Subcutaneous abdominal adipose tissue (tissue), 5 donors: ENCODE measurements around the gene HNRNPK.
A peak's percentile ranks its signal among the peaks of the same experiment; 100 is the strongest.

Experiments
- H3K27ac ChIP-seq: one replicate; pipeline ENCODE4 v1.7.0; 2013; ENCODE audit warnings: low read depth, mild to moderate bottlenecking, inconsistent platforms, low read length, moderate library complexity
- H3K27me3 ChIP-seq, 5 donors: one replicate each; pipeline ENCODE4 v1.7.0; 2013; ENCODE audit warnings: low read length in 5 of 5, inconsistent platforms in 1 of 5; ENCODE audit not compliant: control insufficient read depth in 5 of 5, insufficient read depth in 4 of 5
- H3K36me3 ChIP-seq, 5 donors: one replicate each; pipeline ENCODE4 v1.7.0; 2013; ENCODE audit warnings: low read length in 5 of 5; ENCODE audit not compliant: control insufficient read depth in 5 of 5, insufficient read depth in 5 of 5
- H3K4me1 ChIP-seq, 5 donors: one replicate each; pipeline ENCODE4 v1.7.0; 2013; ENCODE audit warnings: low read length in 5 of 5, mild to moderate bottlenecking in 3 of 5, moderate library complexity in 1 of 5; ENCODE audit not compliant: control insufficient read depth in 5 of 5, insufficient read depth in 5 of 5
- H3K4me3 ChIP-seq, 5 donors: one replicate each; pipeline ENCODE4 v1.7.0; 2013; ENCODE audit warnings: low read length in 5 of 5, low read depth in 1 of 5
- H3K9ac ChIP-seq, 5 donors: one replicate each; pipeline ENCODE4 v1.7.0; 2013; ENCODE audit warnings: low read length in 5 of 5, mild to moderate bottlenecking in 4 of 5, moderate library complexity in 3 of 5
- H3K9me3 ChIP-seq, 5 donors: one replicate each; pipeline ENCODE4 v1.7.0; 2013; ENCODE audit warnings: low read length in 5 of 5; ENCODE audit not compliant: control insufficient read depth in 5 of 5
- donor health status: healthy.
- donor health status: healthy.
- donor health status: healthy.
- donor health status: healthy.
- donor health status: healthy.

The HNRNPK gene

GRCh38 chr9:83920469-83920926 lies 59.5 kb downstream of the HNRNPK start:
- Histone ChIP-seq H3K9ac (peak overlapping the region; percentile 2 to 85 (median 77)), H3K27me3 (no peaks in the 10 kb centered on the region), H3K27ac (peak overlapping the region; percentile 37)

GRCh38 chr9:83919111-83919510 lies 60.9 kb downstream of the HNRNPK start:
- no peaks in the 10 kb centered on the region for H3K27me3 ChIP-seq
- peaks cover 0 to 14% (median 11%) of the 10 kb centered on the region in 5 donors for H3K4me1 ChIP-seq

More at GRCh38 chr9:83920469-83920926, 59.5 kb downstream of the HNRNPK start:
- H3K9me3 ChIP-seq: no peaks in the 10 kb centered on the region
- no peaks in the 10 kb centered on the region for H3K36me3 ChIP-seq
- peaks cover 0 to 14% (median 11%) of the 10 kb centered on the region in 5 donors for H3K4me1 ChIP-seq
- H3K4me3 ChIP-seq: peak overlapping the region; percentile 69 to 82 (median 73)

More at GRCh38 chr9:83919111-83919510, 60.9 kb downstream of the HNRNPK start:
- Histone ChIP-seq H3K27ac (no peak overlapping the region), H3K36me3 (no peaks in the 10 kb centered on the region), H3K9ac (no peak overlapping the region), H3K9me3 (no peaks in the 10 kb centered on the region), H3K4me3 (no peak overlapping the region)
